GM20431 (cell line): ENCODE data around the gene LYZL4.

Experiments
- in situ Hi-C: fragments of 300-500 bp; cut with MseI, MboI; formaldehyde crosslinking; loops from one replicate; pipeline ENCODE4 v1.15.0; 2020; ENCODE audit warnings: low sequenced_read_pairs; ENCODE audit not compliant: unreplicated experiment

The LYZL4 gene, protein sequence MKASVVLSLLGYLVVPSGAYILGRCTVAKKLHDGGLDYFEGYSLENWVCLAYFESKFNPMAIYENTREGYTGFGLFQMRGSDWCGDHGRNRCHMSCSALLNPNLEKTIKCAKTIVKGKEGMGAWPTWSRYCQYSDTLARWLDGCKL

DNA sequence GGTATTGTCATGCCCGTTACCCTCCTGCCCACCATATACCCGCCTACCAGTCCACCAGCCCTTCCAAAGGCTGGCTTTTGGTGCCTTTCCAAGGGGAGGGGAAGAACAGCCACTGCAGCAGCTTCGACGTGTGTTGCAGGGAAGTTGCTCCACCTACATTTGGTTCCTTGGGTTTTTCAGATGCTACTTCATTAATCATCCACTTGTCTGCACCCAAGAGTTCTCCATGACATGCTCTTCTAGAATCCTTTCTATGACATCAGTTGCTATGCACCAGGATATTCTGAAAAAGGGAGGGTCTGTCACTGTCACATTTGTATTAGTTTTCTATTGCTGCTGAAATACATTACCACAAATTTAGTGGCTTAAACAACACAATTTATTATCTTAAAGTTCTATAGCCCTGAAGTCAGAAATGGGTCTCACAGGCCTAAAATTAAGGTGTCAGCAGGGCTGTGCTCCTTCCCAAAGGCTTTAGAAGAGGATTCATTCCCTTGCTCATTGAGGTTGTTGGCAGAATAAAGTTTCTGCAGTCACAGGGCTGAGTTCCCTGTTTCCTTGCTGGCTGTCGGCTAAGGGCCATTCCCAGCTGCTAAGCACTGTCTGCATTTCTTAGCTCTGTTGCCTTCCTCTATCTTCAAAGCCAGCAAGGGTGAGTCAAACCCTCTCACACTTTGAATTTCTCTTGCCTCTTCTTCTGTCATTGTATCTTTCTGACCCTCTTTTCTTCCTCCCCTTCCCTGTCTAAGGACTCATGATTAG lies at the start of gene LYZL4:
LYZL4 (minus strand) TSS at position 241 of the 762 bp plus-strand sequence. CDS start 3,359 bp downstream, outside the sequence.
- in situ Hi-C loops = no loop called here

DNA sequence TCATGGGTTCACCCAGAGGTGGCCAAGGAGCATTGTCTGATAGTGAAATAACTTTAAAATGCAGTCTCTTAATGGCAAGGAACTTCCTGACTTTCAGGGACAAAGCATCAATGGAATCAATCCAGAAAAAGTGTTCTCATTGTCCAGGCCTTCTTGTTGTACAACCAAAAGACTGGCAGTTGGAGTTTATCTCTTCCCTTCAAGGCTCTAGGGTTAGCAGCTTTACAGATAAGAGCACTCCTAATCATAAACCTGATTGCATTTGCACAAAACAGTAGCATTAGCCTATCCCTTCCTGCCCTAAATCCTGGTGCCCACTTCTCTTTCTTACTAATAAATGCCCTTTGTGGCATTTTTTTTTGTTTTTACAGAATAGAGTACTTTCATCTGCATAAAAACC lies 48.7 kb upstream of the LYZL4 start:
- in situ Hi-C loops = no loop called here

DNA sequence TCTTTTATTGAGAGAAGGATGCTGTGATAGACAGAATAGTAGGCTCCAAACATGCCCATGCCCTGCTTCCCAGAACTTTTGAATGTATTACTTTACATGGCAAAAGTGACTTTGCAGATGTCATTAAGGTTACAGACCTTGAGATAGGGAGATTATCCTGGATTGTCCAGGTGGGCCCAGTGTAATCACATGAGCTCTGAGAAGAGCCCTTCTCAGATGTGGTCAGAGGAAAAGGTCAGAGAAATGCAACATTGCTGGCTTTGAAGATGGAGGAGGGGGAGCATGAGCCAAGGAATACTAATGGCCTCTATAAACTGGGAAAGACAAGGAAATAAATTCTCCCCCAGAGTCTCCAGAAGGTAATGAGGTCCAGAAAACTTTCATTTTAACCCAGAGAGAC lies 45.8 kb upstream of the LYZL4 start:
- in situ Hi-C loops = no loop called here

DNA sequence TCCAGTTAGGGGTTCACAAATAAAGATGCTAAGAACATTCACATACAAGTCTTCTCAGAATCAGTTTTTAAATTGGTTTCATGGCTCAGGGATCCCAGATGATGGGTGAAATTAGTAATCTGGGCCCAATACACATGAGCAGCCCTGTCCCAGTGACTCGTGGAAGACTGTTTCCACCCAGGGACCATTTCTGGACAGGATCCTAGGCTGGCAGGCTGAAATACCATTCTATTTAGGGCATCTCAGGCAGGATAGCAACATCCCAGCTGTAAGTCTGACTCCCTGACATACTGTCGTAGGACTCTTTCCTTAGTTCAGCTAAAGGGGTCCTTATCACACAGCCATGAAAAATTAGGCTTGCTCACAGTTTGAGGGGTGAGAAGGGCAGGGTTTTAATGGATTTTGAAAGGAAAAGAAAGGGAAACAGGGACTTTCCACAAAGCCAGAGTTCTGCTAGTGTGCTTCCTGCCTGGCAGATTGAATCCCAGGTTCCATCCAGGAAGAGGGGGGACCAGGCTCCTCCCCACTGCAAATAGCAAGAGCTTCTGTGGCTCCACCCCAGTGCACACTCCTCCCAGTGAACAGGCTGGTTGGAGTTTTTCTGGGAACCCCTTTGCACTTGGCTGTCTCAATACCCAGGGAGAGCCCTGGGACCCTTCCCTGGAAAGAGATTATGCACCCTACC lies 41.3 kb upstream of the LYZL4 start:
- in situ Hi-C loops = no loop called here

DNA sequence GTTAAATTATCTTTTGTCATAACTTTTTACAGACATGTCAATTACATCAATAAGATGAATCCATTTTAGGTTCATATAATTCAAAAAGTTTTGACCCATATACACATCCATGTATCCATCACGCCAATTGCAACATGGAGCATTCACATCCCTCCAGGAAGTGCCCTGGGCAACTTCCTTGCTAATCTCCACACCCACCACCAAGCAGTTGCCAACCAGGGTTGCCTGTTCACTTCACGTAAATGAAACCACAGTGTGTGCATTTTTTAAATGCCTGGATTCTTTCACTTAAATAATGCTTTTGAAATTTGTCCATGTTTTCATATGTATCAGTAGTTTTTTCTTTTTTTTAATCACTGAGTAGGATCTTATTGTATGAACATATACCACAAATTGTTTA lies 40.7 kb upstream of the LYZL4 start:
- in situ Hi-C loops = no loop called here

DNA sequence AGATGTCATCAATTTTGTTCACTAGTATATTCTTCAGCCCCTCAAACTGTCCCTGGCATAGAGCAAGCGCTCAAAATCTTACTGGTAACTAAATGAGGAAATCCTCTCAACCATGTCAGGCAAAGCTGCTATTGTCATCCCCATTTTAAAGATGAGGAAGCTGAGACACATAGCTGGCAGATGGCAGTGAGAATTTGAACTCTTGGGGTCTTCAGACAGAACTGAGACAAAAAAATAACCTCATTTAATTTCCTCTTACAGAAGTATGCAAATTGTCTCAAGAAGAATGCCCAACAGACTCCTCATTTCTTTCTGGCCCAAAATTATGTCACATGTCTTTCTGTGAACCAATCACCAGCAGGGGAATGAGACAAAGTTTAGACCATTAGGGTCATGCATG lies 40.2 kb upstream of the LYZL4 start:
- in situ Hi-C loops = no loop called here

DNA sequence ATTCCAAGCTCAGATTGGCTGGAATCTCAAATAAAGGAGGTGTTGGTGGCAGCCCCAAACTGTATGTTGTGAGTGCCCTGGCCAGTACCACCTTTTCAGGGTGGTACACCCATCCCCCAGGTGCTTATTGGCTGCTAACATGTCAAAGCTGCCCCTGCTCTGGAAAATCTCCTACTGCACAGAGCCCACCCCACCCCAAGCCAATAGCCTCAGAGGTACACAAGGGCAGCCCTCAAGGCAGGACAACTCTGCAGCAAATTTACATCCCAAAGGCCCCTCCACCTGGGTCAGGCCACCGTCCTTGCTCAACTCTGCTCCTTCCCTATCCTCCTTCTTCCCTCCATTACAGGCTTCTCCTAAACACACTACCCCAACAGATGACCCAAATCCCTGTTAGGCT lies 37.1 kb upstream of the LYZL4 start:
- in situ Hi-C loops = loop anchor here (25.0 kb wide), 1 partner anchor 335 kb away; no protein-coding TSS in a partner anchor

DNA sequence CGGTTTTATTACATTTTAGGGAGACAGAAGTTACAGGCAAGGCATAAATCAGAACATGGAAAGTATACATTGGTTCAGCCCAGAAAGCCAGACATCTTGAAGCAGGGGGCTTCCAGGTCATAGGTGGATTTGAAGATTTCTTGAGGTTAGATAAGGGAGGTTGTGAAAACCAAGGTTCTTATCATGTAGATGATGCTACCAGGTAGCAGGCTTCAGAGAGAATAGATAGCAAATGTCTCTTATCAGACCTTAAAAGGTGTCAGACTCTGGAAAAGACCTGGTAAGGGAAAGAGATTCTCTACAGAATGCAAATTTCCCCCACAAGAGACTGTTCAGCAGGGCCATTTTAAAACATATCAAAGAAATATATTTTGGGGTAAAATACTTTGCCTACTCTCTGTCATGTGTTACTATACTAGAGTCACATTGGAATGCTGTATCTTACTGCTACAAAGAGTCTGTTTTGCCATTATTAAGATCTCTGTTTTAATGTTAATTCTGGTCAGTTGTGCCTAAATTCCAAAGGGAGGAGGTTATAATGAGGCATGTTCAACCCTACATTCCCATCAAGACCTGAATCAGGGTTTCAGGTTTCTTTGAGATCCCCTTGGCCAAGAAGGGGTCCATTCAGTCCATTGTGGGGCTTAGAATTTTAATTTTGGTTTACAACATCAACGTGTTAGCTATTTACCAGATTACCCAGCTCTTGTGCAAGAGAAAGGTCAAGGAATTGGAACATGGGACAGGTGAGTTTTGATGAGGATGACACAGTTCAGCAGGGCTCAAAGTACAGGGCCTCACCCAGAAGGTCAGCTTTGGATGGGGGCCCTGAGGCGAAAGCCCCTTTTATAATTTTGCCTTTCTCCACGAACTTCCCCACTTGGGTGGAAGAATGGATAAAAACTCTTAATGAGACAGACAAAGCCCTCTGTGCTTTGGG lies 36.0 kb upstream of the LYZL4 start:
- in situ Hi-C loops = loop anchor here (25.0 kb wide), 1 partner anchor 334 kb away; no protein-coding TSS in a partner anchor

DNA sequence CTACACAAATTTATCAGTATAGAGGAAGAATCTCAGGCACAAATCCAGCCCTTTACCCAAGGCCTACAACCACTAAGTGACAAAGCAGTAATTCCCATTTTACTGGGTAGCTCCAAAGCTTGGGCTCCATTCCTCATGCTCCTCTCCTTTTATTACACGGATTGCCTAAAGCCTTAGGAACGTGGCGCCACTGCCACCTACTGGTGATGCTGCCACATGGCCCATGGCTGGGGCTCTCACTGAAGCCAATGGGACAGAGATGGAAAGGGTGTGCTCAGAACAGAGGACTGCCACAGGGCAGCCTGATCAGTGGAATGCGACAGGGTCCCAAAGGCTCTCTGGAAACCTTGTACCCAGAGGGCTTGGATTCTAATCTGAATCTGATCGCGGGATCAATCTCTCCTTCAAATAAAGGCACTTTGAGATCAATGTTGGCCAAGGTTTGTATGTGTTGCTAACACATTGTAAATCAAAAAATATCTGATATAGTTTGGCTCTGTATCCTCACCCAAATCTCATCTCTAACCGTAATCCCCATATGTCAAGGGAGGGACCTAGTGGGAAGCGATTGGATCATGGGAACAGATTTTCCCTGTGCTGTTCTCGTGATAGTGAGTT lies 33.5 kb upstream of the LYZL4 start:
- in situ Hi-C loops = loop anchor here (25.0 kb wide), 1 partner anchor 332 kb away; no protein-coding TSS in a partner anchor

DNA sequence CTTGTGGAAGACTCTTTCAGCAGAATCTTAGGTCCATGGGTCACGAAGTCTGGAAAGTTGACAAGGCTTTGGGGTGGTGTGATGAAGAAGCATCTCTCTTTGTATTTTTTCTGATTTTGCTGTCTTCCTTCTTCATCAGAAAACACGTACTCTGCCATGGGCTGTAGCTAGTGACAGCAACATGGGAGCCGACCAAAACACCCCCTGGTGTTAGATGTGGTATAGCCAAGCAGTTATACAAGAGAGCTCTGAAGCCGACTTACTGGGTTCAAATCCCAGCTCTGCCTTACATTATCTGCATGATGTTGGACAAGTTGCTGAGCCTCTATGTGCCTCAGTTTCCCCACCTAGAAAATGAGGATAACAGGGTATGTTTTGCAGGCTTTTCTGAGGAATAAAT lies 32.9 kb upstream of the LYZL4 start:
- in situ Hi-C loops = loop anchor here (25.0 kb wide), 1 partner anchor 331 kb away; no protein-coding TSS in a partner anchor

DNA sequence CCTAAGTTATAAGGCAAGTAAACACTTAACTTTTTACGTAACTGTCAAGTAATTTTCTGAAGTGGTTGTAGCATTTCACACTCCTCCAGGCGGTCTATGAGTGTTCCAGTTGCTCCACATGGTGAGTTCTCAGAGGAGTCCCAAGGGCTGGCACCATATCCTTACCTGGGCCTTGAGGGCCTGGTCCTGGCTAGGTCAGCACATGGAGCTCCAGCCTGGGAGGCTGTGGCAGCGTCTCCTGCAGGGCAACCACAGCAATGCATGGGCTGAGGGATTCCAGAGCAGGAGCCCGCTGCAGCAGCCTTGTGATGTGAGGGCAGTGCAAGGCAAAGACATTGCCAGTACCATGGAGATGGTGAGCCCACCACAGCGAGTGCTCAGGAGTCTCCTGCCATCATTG lies 32.2 kb upstream of the LYZL4 start:
- in situ Hi-C loops = loop anchor here (25.0 kb wide), 1 partner anchor 330 kb away; no protein-coding TSS in a partner anchor

DNA sequence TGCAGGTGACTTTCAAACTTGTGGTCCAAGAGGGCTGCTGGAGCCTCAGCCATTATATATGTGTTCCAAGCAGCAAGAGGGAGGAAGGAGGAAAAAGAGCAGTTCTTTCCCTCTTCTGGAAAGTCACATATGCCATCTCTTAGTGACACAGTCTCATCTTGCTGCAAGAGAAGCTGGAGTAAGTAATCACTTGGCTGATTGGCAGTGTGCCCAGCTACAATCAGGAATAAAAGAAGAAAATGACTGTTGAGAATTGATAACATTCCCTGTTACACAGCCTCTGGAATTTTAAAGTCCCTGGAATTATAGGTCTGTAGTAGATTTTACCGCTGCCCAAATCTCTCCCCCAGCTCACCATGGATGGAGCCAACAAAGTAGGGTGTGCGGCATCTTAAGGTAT lies 31.4 kb upstream of the LYZL4 start:
- in situ Hi-C loops = loop anchor here (25.0 kb wide), 1 partner anchor 329 kb away; no protein-coding TSS in a partner anchor

DNA sequence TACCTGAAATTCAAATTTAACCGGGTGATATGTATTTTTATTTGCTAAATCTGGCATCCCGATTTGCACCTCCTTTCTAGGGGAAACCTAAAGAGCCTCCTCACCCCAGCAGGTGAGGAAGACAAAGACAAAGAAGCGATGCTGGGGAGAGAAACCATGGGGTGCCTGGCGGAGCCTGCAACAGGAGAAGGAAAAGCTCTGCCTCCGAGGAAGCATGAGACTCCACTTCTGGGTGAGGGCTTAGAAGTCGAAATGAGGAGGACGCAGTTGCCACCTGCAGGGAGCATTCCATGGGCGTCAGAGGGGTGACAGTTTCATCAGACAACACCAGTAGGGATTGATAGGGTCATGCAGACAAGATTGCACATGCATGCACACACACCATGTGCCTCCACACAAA lies 30.5 kb upstream of the LYZL4 start:
- in situ Hi-C loops = loop anchor here (25.0 kb wide), 1 partner anchor 329 kb away; no protein-coding TSS in a partner anchor

DNA sequence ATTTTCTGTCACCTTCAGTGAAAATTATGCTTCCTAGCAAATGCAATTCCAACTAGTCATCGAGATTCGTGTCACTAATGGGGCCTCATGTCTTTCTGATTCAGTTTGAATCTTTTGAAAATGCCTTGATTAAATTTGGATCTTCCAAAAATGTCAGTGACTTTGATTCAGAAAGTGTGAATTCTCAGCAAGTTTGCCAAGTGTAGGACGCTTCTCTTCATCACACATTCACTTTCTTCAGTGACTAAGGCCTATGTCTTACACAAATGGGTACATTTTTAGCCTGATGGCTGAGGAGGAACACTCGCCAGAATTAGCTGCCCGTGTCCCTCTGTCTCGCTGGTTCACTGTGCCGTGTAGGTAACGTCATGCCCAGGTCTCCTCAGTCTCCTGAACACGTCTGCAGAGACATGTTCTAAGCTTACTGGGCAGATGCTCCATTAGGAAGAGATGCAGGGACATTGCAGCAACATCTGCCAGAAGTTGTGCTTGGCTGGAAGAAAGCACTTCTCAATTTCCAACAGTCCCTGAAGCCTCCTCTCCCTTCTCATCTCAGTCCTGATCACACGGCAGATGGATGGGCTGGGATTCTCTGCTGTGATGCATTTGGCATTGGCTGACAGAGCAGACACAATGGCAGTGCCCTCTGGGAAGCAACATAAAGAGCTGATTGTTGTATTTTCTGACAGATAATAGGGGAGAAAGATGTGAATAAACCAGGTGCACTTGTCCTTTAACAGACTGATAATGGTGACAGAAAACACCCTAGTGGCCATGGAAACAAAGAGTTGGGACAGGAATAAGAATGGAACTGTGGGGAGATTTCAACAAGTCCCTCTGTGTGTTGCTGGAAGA lies 29.1 kb upstream of the LYZL4 start:
- in situ Hi-C loops = loop anchor here (10.0 to 25.0 kb wide), 2 partner anchors 195 to 327 kb away; no protein-coding TSS in a partner anchor

DNA sequence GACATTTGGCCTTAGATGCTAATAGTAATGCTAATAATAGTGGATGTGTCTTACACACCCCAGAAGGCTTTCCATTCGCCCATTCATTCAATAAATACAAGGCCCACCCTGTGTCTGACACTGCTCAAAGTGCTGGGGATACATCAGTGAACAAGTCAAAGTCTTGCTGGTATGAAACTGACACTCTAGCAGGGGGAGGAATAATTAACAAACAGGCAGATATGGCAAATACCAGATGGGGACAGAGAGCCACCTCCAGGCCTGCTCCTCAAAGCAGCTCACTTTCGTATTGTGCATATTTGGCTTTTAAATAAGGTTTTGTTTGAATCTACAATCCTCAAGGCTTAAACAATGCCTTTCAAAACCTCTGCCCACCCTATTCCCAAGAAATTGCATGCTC lies 28.3 kb upstream of the LYZL4 start:
- in situ Hi-C loops = loop anchor here (10.0 to 25.0 kb wide), 2 partner anchors 194 to 326 kb away; no protein-coding TSS in a partner anchor

DNA sequence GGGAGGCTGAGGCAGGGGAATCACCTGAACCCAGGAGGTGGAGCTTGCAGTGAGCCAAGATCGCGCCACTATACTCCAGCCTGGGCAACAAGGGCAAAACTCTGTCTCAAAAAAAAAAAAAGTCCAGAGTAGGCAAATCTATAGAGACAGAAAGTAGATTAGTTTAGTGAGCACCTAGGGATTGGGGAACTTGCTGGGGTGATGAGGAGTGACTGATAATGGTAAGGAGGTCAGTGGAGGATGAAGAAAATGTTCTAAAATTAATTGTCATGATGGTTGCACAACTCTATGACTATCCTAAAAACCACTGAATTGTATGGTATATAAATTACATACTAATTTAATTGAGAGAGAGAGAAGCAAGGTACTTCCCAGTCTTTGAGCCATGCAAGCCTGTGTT lies 27.8 kb upstream of the LYZL4 start:
- in situ Hi-C loops = loop anchor here (10.0 to 25.0 kb wide), 2 partner anchors 193 to 326 kb away; no protein-coding TSS in a partner anchor

DNA sequence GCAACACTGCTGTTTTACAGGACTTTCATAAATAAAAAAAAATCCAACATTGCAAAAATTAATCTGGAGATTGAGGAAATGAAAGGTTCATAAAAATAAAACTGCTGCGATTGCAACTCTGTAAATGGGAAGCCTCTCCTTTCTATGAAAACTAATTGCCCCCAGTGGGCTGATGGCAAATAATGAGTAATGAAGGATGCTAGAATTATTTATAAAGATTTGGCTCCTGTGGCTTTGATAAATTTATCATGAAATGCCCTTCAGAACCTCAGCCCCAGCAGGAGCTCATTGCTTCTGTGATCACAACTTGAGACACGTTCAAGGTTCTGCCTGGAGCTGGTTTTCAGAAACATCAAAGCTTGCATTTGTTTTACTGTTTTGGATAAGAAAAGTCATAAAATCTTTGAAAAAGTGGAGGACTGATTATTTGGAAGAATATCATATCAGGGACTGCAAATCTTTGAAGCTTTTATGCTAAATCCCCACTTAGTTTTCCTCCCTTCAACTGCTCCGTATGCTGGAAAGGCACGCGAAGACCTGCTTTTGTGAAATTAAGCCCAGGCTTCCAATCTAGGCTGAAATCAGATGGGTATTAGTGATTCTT lies 24.5 kb upstream of the LYZL4 start:
- in situ Hi-C loops = loop anchor here (10.0 to 25.0 kb wide), 2 partner anchors 190 to 323 kb away; no protein-coding TSS in a partner anchor

DNA sequence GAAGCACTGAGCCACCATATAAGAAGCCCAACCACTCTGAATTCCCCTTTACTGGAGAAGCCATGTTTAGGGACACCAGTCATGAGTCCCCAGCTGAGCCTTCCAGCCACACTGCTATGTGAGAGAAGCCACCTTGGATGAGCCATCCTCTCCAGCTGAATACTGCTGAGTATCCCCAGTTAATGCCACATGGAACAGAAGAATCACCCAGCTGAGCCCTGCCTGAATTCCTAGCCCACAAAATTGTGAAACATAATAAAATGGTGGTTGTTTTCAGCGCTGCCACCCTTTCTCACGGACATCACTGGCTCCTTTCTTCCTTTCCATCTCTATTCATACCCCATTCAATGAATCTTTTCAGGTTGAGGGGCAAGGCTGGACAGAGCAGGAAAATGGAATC lies 22.1 kb upstream of the LYZL4 start:
- in situ Hi-C loops = loop anchor here (10.0 to 25.0 kb wide), 2 partner anchors 188 to 320 kb away; no protein-coding TSS in a partner anchor
